Measurements from ENCODE around the gene MAFG. TPM values are rescaled to one million over a fixed set of nuclear protein-coding genes. Genes with fewer than 3 reads are reported as not detected.

The MAFG gene
- total and polyA plus RNA-seq, 2 of the 13 experiments (the other 11 are each of a cell fraction or from before 2014, with no cell fraction given) = 14.5 to 20.0 TPM

DNA sequence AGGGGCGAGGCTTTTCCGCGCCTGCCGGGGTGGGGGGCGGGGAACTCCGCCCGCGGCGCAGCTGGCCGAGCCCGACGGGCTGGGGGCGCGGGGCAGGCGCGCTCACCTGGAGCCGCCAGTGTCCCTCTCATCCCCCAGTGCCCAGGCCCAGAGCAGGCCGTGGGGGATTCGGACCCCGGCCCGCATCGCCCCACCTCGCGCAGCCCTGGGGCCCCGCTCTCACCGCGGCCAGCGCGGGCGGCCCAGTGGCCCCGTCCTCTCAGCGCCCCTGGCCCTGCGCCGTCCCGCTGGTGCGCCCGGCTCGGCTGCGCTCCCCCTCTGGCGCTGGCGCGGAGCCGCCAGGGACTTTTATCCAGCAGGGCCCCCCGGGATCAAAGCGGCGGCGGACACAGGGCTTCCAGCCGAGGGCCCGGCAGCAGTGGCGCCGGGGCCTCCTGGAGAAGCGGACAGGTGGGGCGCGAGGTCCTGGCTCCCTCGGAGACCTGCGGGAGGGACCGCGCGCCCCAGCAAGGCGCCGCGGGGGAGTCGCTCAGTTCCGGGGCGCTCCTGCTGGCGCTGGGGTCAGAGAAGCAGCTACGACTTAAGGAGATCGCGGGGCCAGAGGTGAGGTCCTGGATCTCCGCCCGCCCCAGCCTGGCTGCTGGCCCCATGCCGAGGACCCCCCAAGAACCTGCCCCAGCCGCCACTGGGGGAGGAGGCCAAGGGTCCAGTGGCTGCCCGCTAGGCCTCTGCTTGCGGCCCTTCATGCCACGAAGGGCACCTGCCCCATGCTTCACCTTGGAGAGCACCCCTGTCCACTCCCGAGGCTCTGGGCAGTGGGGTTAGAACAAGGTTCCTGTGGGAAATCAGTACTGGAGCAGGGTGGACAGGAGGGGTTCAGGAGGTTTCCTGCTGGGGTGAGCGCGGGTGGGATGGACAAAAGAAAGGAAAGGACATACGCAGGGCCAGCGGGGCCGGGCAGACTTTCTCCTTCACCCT is 34.3 kb upstream of the MAFG start (continued):
- TF ChIP-seq, protein P1, sequence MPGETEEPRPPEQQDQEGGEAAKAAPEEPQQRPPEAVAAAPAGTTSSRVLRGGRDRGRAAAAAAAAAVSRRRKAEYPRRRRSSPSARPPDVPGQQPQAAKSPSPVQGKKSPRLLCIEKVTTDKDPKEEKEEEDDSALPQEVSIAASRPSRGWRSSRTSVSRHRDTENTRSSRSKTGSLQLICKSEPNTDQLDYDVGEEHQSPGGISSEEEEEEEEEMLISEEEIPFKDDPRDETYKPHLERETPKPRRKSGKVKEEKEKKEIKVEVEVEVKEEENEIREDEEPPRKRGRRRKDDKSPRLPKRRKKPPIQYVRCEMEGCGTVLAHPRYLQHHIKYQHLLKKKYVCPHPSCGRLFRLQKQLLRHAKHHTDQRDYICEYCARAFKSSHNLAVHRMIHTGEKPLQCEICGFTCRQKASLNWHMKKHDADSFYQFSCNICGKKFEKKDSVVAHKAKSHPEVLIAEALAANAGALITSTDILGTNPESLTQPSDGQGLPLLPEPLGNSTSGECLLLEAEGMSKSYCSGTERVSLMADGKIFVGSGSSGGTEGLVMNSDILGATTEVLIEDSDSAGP (CRISPR knock-in tag; IDR thresholded peaks at IDR 0.05; ENCODE audit: borderline replicate concordance) = 0 out of 2 replicates have a peak, but pooled peaks have one; percentile 49
- TF ChIP-seq, protein P2, sequence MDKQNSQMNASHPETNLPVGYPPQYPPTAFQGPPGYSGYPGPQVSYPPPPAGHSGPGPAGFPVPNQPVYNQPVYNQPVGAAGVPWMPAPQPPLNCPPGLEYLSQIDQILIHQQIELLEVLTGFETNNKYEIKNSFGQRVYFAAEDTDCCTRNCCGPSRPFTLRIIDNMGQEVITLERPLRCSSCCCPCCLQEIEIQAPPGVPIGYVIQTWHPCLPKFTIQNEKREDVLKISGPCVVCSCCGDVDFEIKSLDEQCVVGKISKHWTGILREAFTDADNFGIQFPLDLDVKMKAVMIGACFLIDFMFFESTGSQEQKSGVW (CRISPR knock-in tag; IDR thresholded peaks at IDR 0.05; ENCODE audit: borderline replicate concordance) = no peak
- TF ChIP-seq ZNF3 (CRISPR knock-in tag; IDR thresholded peaks at IDR 0.05) (0 out of 2 replicates have a peak, but pooled peaks have one; percentile 12), SMAD1 (CRISPR knock-in tag; IDR thresholded peaks at IDR 0.05; ENCODE audit: borderline replicate concordance, low read depth) (peak; percentile 16; the same call in 1 of the 2 replicates), ZC3H13 (CRISPR knock-in tag; IDR thresholded peaks at IDR 0.05) (peak; percentile 45; the same call in 1 of the 2 replicates), SOX13 (IDR thresholded peaks at IDR 0.05) (no peak), SOX13 (CRISPR knock-in tag; conservative IDR thresholded peaks at IDR 0.05 in 1 of 2, IDR thresholded peaks at IDR 0.05 in 1 of 2) (no peak), ZNF138 (CRISPR knock-in tag; IDR thresholded peaks at IDR 0.05; ENCODE audit: low read depth) (0 out of 2 replicates have a peak, but pooled peaks have one; percentile 40), ZNF891 (CRISPR knock-in tag; IDR thresholded peaks at IDR 0.05) (no peak), TOPORS (CRISPR knock-in tag; IDR thresholded peaks at IDR 0.05) (peak; percentile 51; the same call in 1 of the 2 replicates), RBM22 (optimal IDR thresholded peaks at IDR 0.05; ENCODE audit: low read length) (peak; percentile 48), SRSF9 (IDR thresholded peaks at IDR 0.05; ENCODE audit: borderline replicate concordance, insufficient read depth, low read depth, low read length, poor library complexity, severe bottlenecking) (no peak), HIVEP1 (CRISPR knock-in tag; IDR thresholded peaks at IDR 0.05) (peak; percentile 73; the same call in 1 of the 2 replicates)
- TF ChIP-seq, protein P3, sequence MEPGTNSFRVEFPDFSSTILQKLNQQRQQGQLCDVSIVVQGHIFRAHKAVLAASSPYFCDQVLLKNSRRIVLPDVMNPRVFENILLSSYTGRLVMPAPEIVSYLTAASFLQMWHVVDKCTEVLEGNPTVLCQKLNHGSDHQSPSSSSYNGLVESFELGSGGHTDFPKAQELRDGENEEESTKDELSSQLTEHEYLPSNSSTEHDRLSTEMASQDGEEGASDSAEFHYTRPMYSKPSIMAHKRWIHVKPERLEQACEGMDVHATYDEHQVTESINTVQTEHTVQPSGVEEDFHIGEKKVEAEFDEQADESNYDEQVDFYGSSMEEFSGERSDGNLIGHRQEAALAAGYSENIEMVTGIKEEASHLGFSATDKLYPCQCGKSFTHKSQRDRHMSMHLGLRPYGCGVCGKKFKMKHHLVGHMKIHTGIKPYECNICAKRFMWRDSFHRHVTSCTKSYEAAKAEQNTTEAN (CRISPR knock-in tag; conservative IDR thresholded peaks at IDR 0.05) = 0 out of 2 replicates have a peak, but pooled peaks have one; percentile 7
- TF ChIP-seq, protein P4, sequence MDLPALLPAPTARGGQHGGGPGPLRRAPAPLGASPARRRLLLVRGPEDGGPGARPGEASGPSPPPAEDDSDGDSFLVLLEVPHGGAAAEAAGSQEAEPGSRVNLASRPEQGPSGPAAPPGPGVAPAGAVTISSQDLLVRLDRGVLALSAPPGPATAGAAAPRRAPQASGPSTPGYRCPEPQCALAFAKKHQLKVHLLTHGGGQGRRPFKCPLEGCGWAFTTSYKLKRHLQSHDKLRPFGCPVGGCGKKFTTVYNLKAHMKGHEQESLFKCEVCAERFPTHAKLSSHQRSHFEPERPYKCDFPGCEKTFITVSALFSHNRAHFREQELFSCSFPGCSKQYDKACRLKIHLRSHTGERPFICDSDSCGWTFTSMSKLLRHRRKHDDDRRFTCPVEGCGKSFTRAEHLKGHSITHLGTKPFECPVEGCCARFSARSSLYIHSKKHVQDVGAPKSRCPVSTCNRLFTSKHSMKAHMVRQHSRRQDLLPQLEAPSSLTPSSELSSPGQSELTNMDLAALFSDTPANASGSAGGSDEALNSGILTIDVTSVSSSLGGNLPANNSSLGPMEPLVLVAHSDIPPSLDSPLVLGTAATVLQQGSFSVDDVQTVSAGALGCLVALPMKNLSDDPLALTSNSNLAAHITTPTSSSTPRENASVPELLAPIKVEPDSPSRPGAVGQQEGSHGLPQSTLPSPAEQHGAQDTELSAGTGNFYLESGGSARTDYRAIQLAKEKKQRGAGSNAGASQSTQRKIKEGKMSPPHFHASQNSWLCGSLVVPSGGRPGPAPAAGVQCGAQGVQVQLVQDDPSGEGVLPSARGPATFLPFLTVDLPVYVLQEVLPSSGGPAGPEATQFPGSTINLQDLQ (CRISPR knock-in tag; IDR thresholded peaks at IDR 0.05) = 0 out of 2 replicates have a peak, but pooled peaks have one; percentile 30
- TF ChIP-seq, protein P5, sequence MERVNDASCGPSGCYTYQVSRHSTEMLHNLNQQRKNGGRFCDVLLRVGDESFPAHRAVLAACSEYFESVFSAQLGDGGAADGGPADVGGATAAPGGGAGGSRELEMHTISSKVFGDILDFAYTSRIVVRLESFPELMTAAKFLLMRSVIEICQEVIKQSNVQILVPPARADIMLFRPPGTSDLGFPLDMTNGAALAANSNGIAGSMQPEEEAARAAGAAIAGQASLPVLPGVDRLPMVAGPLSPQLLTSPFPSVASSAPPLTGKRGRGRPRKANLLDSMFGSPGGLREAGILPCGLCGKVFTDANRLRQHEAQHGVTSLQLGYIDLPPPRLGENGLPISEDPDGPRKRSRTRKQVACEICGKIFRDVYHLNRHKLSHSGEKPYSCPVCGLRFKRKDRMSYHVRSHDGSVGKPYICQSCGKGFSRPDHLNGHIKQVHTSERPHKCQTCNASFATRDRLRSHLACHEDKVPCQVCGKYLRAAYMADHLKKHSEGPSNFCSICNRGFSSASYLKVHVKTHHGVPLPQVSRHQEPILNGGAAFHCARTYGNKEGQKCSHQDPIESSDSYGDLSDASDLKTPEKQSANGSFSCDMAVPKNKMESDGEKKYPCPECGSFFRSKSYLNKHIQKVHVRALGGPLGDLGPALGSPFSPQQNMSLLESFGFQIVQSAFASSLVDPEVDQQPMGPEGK (CRISPR knock-in tag; IDR thresholded peaks at IDR 0.05) = peak; percentile 27; the same call in 1 of the 2 replicates
- TF ChIP-seq, protein P6, sequence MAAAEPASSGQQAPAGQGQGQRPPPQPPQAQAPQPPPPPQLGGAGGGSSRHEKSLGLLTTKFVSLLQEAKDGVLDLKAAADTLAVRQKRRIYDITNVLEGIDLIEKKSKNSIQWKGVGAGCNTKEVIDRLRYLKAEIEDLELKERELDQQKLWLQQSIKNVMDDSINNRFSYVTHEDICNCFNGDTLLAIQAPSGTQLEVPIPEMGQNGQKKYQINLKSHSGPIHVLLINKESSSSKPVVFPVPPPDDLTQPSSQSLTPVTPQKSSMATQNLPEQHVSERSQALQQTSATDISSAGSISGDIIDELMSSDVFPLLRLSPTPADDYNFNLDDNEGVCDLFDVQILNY (CRISPR knock-in tag; conservative IDR thresholded peaks at IDR 0.05) = no peak

All from HepG2 (cell line).